PFSK-1 (cell line): ENCODE results near the gene OR12D1.

Experiments used
- FOXP2 ChIP-seq: optimal IDR thresholded peaks from 2 replicates; pipeline ENCODE3; 2011; ENCODE audit warnings: borderline replicate concordance, control low read depth, inconsistent platforms; ENCODE audit not compliant: insufficient read depth; ENCODE audit errors: extremely low read length, extremely low read depth
- POLR2AphosphoS5 ChIP-seq: IDR thresholded peaks from 2 replicates; pipeline ENCODE4 v1.6.1; 2012; ENCODE audit warnings: low read depth, mild to moderate bottlenecking, control low read depth, low read length, moderate library complexity
- REST ChIP-seq, 2 experiments: IDR thresholded peaks; 2 replicates each; pipeline versions ENCODE4 v1.6.1 to v1.8.0; 2011 to 2012; ENCODE audit warnings: low read depth in 2 of 2, low read length in 2 of 2, control low read depth in 1 of 2, inconsistent platforms in 1 of 2, mild to moderate bottlenecking in 1 of 2, moderate library complexity in 1 of 2; ENCODE audit not compliant: insufficient read depth in 1 of 2
- SIN3A ChIP-seq: IDR thresholded peaks from 2 replicates; pipeline ENCODE4 v1.6.1; 2012; ENCODE audit warnings: mild to moderate bottlenecking, low read length, moderate library complexity, borderline replicate concordance; ENCODE audit not compliant: insufficient read depth
- TAF1 ChIP-seq: IDR thresholded peaks from 2 replicates; pipeline ENCODE4 v1.6.1; 2012; ENCODE audit warnings: low read length, control low read depth, borderline replicate concordance; ENCODE audit not compliant: insufficient read depth

Gene OR12D1

DNA sequence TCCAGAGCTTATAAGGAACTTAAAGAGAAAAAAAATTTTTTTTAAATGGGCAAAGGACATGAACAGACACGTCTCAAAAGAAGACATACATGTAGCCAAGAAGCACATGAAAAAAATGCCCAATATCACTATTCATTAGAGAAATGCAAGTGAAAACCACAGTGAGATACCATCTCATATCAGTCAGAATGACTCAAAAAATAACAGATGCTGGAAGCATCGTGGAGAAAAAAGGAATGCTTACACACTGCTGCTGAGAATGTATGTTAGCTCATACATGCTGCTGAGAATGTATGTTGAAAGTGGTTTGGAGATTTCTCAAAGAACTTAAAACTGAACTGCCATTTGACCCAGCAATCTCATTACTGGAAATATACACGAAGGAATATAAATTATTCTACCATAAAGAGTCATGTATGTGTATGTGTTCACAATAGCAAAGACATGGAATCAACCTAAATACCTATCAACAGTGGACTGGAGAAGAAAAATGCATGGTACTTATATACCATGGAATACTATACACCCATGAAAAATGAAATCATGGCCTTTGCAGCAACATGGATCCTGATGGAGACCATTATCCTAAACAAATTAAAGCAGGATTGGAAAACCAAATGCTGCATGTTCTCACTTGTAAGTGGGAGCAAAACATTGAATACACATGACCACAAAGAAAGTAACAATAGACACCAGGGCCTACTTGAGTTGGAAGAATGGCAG lies 36.9 kb downstream of the OR12D1 start:
- TF ChIP-seq POLR2AphosphoS5 = no peak
- TF ChIP-seq TAF1 = no peak
- TF ChIP-seq SIN3A = no peak
- TF ChIP-seq FOXP2 = no peak
- TF ChIP-seq REST (IDR thresholded peaks at IDR 0.05; ENCODE audit: insufficient read depth in 1 of 2, low read depth in 2 of 2, low read length in 2 of 2) = no peak

GRCh38 chr6:29456971-29457370 lies 42.2 kb downstream of the OR12D1 start, which contains the start of the genes OR11A1 and OR2H1:
TSS of gene OR11A1 (minus strand) at chr6:29457071. CDS start at chr6:29427641, 29,430 bp downstream.
TSS of gene OR2H1 (plus strand) at chr6:29457155. CDS start at chr6:29461770, 4,615 bp downstream.
- TF ChIP-seq FOXP2 = no peak
- TF ChIP-seq TAF1 = no peak
- no peak for TF ChIP-seq POLR2AphosphoS5
- no peak for TF ChIP-seq SIN3A
- no peak for TF ChIP-seq REST (IDR thresholded peaks at IDR 0.05; ENCODE audit: insufficient read depth in 1 of 2, low read depth in 2 of 2, low read length in 2 of 2)

DNA sequence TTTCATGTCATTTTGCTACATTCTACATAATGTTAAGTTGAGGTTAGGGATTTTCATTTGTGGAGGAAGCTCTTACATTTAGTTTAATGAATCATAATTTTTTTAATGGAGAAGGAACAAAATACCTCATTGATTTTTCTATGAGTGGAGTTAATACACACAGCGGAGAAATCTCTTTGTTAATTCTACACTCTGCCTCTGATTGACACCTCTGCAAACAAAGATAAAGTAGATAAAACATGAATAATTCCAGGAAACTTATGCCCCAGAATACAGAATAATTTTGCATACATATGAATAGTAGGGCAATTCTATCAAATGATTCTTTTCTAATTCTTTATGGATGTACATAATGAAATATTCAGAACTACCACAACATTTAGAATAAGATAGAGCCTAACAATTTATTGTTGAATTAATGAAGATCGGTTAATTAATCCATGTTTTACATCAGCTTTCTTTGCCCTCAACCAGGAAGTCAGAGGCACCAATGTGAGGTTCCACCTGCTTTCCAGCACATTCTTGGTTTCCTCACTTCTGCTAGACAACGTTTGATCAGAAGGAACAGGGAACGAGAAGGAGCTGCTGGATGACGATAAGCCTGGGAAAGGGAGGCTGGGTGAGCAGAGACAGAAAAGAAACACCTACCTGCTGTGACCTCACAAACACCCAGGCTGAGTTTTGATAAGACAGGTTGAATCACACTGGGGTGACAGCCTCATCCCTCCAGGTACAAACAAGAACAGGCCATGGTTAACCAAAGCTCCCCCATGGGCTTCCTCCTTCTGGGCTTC lies 46.5 kb downstream of the OR12D1 start:
- TF ChIP-seq POLR2AphosphoS5 (no peak), REST (IDR thresholded peaks at IDR 0.05; ENCODE audit: insufficient read depth in 1 of 2, low read depth in 2 of 2, low read length in 2 of 2) (no peak), SIN3A (no peak), FOXP2 (no peak), TAF1 (no peak)

GRCh38 chr6:29462022-29462421 lies 47.3 kb downstream of the OR12D1 start:
- TF ChIP-seq TAF1 (no peak), REST (IDR thresholded peaks at IDR 0.05; ENCODE audit: insufficient read depth in 1 of 2, low read depth in 2 of 2, low read length in 2 of 2) (no peak), FOXP2 (no peak), SIN3A (no peak), POLR2AphosphoS5 (no peak)
